MCF 10A (cell line): ENCODE measurements around the gene DPRX. TPM values are rescaled to one million over a fixed set of nuclear protein-coding genes. Genes with fewer than 3 reads are reported as not detected.

Experiments
- BruUV-seq: library from RNA; stranded (reverse); fragments of 400-500 nt; replicated peaks from 2 replicates; lab custom pipeline; 2021; lab: Mats Ljungman, UMichigan
- CTCF ChIA-PET: fragments of 300-600 bp; sonication (Branson Sonifier 250); formaldehyde crosslinking; extraction: SDS; loops from one replicate; lab custom pipeline; 2021; ENCODE audit warnings: antibody characterized with exemption, inconsistent platforms; lab: Yijun Ruan, JAX
- POLR2A ChIA-PET: fragments of 300-600, 350-650 bp; sonication (Branson Sonifier 250); formaldehyde crosslinking; extraction: SDS; loops from one replicate; lab custom pipeline; 2020; ENCODE audit warnings: antibody characterized with exemption, inconsistent platforms; lab: Yijun Ruan, JAX
- DNase-seq: peaks from one replicate; pipeline ENCODE4 v3.0.0-alpha.2; 2018; ENCODE audit not compliant: unreplicated experiment
- H3K27ac Mint-ChIP-seq: one replicate; pipeline ENCODE4 v1.8.0; 2022; ENCODE audit warnings: mild to moderate bottlenecking, low read depth, mixed read lengths; ENCODE audit not compliant: unreplicated experiment
- H3K27me3 Mint-ChIP-seq: one replicate; pipeline ENCODE4 v1.8.0; 2022; ENCODE audit warnings: mixed read lengths; ENCODE audit not compliant: insufficient read depth, unreplicated experiment
- H3K36me3 Mint-ChIP-seq: one replicate; pipeline ENCODE4 v1.8.0; 2022; ENCODE audit warnings: mild to moderate bottlenecking, moderate library complexity, mixed read lengths; ENCODE audit not compliant: insufficient read depth, unreplicated experiment
- H3K4me1 Mint-ChIP-seq: one replicate; pipeline ENCODE4 v1.8.0; 2022; ENCODE audit warnings: mixed read lengths; ENCODE audit not compliant: insufficient read depth, unreplicated experiment
- H3K4me3 Mint-ChIP-seq: one replicate; pipeline ENCODE4 v1.8.0; 2022; ENCODE audit warnings: mild to moderate bottlenecking, moderate library complexity, mixed read lengths; ENCODE audit not compliant: unreplicated experiment
- H3K9me3 Mint-ChIP-seq: one replicate; pipeline ENCODE4 v1.8.0; 2022; ENCODE audit warnings: mixed read lengths; ENCODE audit not compliant: unreplicated experiment
- CTCF ChIP-seq: fragments of 200-600 bp; IDR thresholded peaks from one replicate; pipeline ENCODE4 v1.8.0; 2022; ENCODE audit warnings: antibody characterized with exemption, mild to moderate bottlenecking; ENCODE audit not compliant: unreplicated experiment
- intact Hi-C: fragments of 100-400 bp; cut with micrococcal nuclease; formaldehyde crosslinking; loops from 2 replicates; pipeline ENCODE4 v1.14.1; 2022
- microRNA-seq: library from miRNA; unstranded; fragments of <30 nt; microRNA quantifications from one replicate; pipeline ENCODE4 v1.2.0, GENCODE V29; 2022
- total RNA-seq: library from RNA; stranded (reverse); gene quantifications from 2 replicates; pipeline ENCODE4 v1.2.3, GENCODE V29; 2022

DPRX gene
- total RNA-seq, 1 experiment from 2014 or later = not detected

DNA sequence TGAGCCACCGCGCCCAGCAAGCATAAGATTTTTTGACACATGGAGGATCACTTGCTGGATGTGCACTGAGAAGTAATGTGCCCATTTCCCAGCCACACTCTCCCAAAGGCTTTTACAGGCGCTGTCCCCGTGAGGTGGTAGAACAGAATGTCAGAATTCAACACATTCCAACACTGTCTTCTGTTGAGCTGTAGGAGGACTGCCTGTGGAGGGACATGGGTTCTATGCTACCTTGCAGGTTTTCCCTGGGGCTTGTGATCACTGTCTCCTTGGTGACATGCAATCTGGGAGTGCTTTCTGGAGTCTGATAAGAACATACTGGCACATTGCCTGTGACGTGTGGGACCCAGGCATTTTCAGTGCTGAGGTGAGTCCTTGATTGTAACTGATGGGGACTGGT, 38.5 kb downstream of the DPRX start:
- no peak for DNase-seq
- CTCF ChIA-PET = no interaction called here
- no TSS peak for BruUV-seq
- H3K9me3 Mint-ChIP-seq = peaks cover 7% of the 10 kb centered on the region
- intact Hi-C loops = no loop called here
- no peaks in the 10 kb centered on the region for H3K36me3 Mint-ChIP-seq
- no peaks in the 10 kb centered on the region for H3K4me1 Mint-ChIP-seq
- no peak for TF ChIP-seq CTCF
- POLR2A ChIA-PET = no interaction called here
- no peak overlapping the region for H3K27ac Mint-ChIP-seq
- no peak overlapping the region for H3K4me3 Mint-ChIP-seq
- H3K27me3 Mint-ChIP-seq = no peaks in the 10 kb centered on the region

- no peaks in the 10 kb centered on the region for H3K4me1 Mint-ChIP-seq
Measured at GRCh38 chr19:53671663-53672062, 39.9 kb downstream of the DPRX start.

More at GRCh38 chr19:53671663-53672062, 39.9 kb downstream of the DPRX start:
- POLR2A ChIA-PET = no interaction called here
- no peak for TF ChIP-seq CTCF
- H3K36me3 Mint-ChIP-seq = no peaks in the 10 kb centered on the region
- CTCF ChIA-PET = no interaction called here
- no TSS peak for BruUV-seq
- H3K27ac Mint-ChIP-seq = no peak overlapping the region
- no peaks in the 10 kb centered on the region for H3K27me3 Mint-ChIP-seq
- H3K4me3 Mint-ChIP-seq = no peak overlapping the region
- intact Hi-C loops = no loop called here
- peaks cover 7% of the 10 kb centered on the region for H3K9me3 Mint-ChIP-seq
- no peak for DNase-seq

Small RNA genes within 50 kb of the gene (microRNA-seq; reads per million reads assigned to microRNA genes)
- gene MIR1323 (not detected), gene MIR498 (not detected), gene MIR512-1 (not detected), gene MIR512-2 (not detected), gene MIR515-1 (not detected), gene MIR515-2 (not detected), gene MIR519C (not detected), gene MIR519E (not detected), gene MIR520E (not detected), gene MIR520F (not detected)

Other genes with a start within 250 kb of the DPRX start
- 5.0 and 5.2 TPM in 2 replicates for gene ZNF765, start 236.8 kb upstream of the DPRX start, total RNA-seq
- 9.1 and 12.0 TPM in 2 replicates for gene ZNF761, start 200.0 kb upstream of the DPRX start, total RNA-seq
- 0.61 and 2.0 TPM in 2 replicates for gene ZNF813, start 164.3 kb upstream of the DPRX start, total RNA-seq
- gene ZNF331, start 93.9 kb upstream of the DPRX start, total RNA-seq = 5.8 and 7.7 TPM in 2 replicates
- not detected in 2 replicates for gene NLRP12, start 192.3 kb downstream of the DPRX start, total RNA-seq
- 39.0 and 43.3 TPM in 2 replicates for gene MYADM, start 235.9 kb downstream of the DPRX start, total RNA-seq